ENCODE results near the gene IQUB.

Gene IQUB

GRCh38 chr7:123534383-123535260, at the start of gene IQUB:
Gene IQUB, minus strand, starts transcription at chr7:123534595. Its CDS starts 22,255 bp downstream, at chr7:123512340.
- peak; percentile 95 for DNase-seq (ENCODE audit: low spot score)
- TF ChIP-seq CTCF (IDR thresholded peaks at IDR 0.05; ENCODE audit: extremely low read depth, missing control alignments): no peak

- no peak for TF ChIP-seq CTCF (IDR thresholded peaks at IDR 0.05; ENCODE audit: extremely low read depth, missing control alignments)
- DNase-seq (ENCODE audit: low spot score): no peak
Observed at GRCh38 chr7:123583821-123584220, 49.4 kb upstream of the IQUB start.

- no peak for DNase-seq (ENCODE audit: low spot score)
- TF ChIP-seq CTCF (IDR thresholded peaks at IDR 0.05; ENCODE audit: extremely low read depth, missing control alignments): no peak
Observed at GRCh38 chr7:123581162-123581459, 46.7 kb upstream of the IQUB start.

GRCh38 chr7:123580406-123581161, 46.2 kb upstream of the IQUB start:
- TF ChIP-seq CTCF (IDR thresholded peaks at IDR 0.05; ENCODE audit: extremely low read depth, missing control alignments): peak; percentile 38
- peak; percentile 22 for DNase-seq (ENCODE audit: low spot score)

GRCh38 chr7:123579416-123579815, 45.0 kb upstream of the IQUB start:
- TF ChIP-seq CTCF (IDR thresholded peaks at IDR 0.05; ENCODE audit: extremely low read depth, missing control alignments): no peak
- DNase-seq (ENCODE audit: low spot score): no peak

- no peak for DNase-seq (ENCODE audit: low spot score)
- TF ChIP-seq CTCF (IDR thresholded peaks at IDR 0.05; ENCODE audit: extremely low read depth, missing control alignments): no peak
Observed at GRCh38 chr7:123573896-123574467, 39.6 kb upstream of the IQUB start.

- TF ChIP-seq CTCF (IDR thresholded peaks at IDR 0.05; ENCODE audit: extremely low read depth, missing control alignments): no peak
- no peak for DNase-seq (ENCODE audit: low spot score)
Observed at GRCh38 chr7:123573341-123573740, 38.9 kb upstream of the IQUB start.

Measured in GM20000 (cell line).